Right atrium auricular region (tissue), 2 donors: ENCODE results near the gene DYNC1I1. TPM values are rescaled to one million over a fixed set of nuclear protein-coding genes. Genes with fewer than 3 reads are reported as not detected.

Source experiments
- DNase-seq: peaks from one replicate; pipeline ENCODE4 v3.0.0-alpha.2; 2019; ENCODE audit warnings: low spot score
- H3K27ac ChIP-seq, 2 donors: fragments of 200-600 bp; sonication (generic); 1 replicate in 1 of 2; 2 replicates in 1 of 2; pipeline ENCODE4 v1.5.1; 2016 to 2019
- H3K27me3 ChIP-seq, 2 donors: fragments of 200-600 bp; sonication (generic); one replicate each; pipeline versions ENCODE4 v1.5.1 to v1.6.0; 2017 to 2019
- H3K36me3 ChIP-seq: fragments of 200-600 bp; sonication (generic); one replicate; pipeline ENCODE4 v1.5.1; 2016
- H3K4me1 ChIP-seq, 2 donors: fragments of 200-600 bp; sonication (generic); one replicate each; pipeline versions ENCODE4 v1.5.1 to v1.6.0; 2017 to 2019
- H3K4me3 ChIP-seq, 2 donors: fragments of 200-600 bp; sonication (generic); 1 replicate in 1 of 2; 2 replicates in 1 of 2; pipeline ENCODE4 v1.5.1; 2017 to 2019; ENCODE audit warnings: mild to moderate bottlenecking in 1 of 2, moderate library complexity in 1 of 2
- H3K9me3 ChIP-seq, 2 donors: fragments of 200-600 bp; sonication (generic); one replicate each; pipeline ENCODE4 v1.5.1; 2019
- CTCF ChIP-seq, 2 donors: fragments of 200-600 bp; sonication (generic); IDR thresholded peaks; one replicate each; pipeline ENCODE4 v1.5.1; 2019; ENCODE audit warnings: antibody characterized with exemption in 2 of 2
- total RNA-seq, 2 donors: library from RNA; depleted of rRNA; stranded (reverse); fragments of >200 nt; gene quantifications; one replicate each; pipeline ENCODE4 v1.1.0, GENCODE V29; 2016

The DYNC1I1 gene
- total RNA-seq, 2 donors from 2014 or later: 14.1 to 41.3 TPM

GRCh38 chr7:96026010-96026409 lies 253.7 kb downstream of the DYNC1I1 start:
- no peaks in the 10 kb centered on the region for H3K9me3 ChIP-seq
- no peaks in the 10 kb centered on the region for H3K4me1 ChIP-seq
- no peak for TF ChIP-seq CTCF (IDR thresholded peaks at IDR 0.05)
- no peaks in the 10 kb centered on the region for H3K27me3 ChIP-seq
- H3K27ac ChIP-seq: no peak overlapping the region
- peaks cover 7% of the 10 kb centered on the region for H3K36me3 ChIP-seq
- H3K4me3 ChIP-seq: no peak overlapping the region
- no peak for DNase-seq

- DNase-seq: no peak
- Histone ChIP-seq H3K9me3 (no peaks in the 10 kb centered on the region), H3K27ac (no peak overlapping the region), H3K36me3 (peaks cover 7% of the 10 kb centered on the region), H3K4me1 (no peaks in the 10 kb centered on the region), H3K4me3 (no peak overlapping the region), H3K27me3 (no peaks in the 10 kb centered on the region)
- no peak for TF ChIP-seq CTCF (IDR thresholded peaks at IDR 0.05)
Observed at GRCh38 chr7:96026611-96027010, 254.3 kb downstream of the DYNC1I1 start.

GRCh38 chr7:96028729-96029128 lies 256.4 kb downstream of the DYNC1I1 start:
- H3K9me3 ChIP-seq: no peaks in the 10 kb centered on the region
- no peak for TF ChIP-seq CTCF (IDR thresholded peaks at IDR 0.05)
- H3K4me3 ChIP-seq: no peak overlapping the region
- no peaks in the 10 kb centered on the region for H3K27me3 ChIP-seq
- no peaks in the 10 kb centered on the region for H3K4me1 ChIP-seq
- DNase-seq: no peak
- H3K36me3 ChIP-seq: peaks cover 7% of the 10 kb centered on the region
- H3K27ac ChIP-seq: no peak overlapping the region

GRCh38 chr7:96033009-96033598 lies 260.8 kb downstream of the DYNC1I1 start:
- H3K4me3 ChIP-seq: no peak overlapping the region
- no peak for DNase-seq
- H3K36me3 ChIP-seq: peaks cover 5% of the 10 kb centered on the region
- TF ChIP-seq CTCF (IDR thresholded peaks at IDR 0.05): no peak
- H3K27ac ChIP-seq: no peak overlapping the region
- H3K27me3 ChIP-seq: no peaks in the 10 kb centered on the region
- no peaks in the 10 kb centered on the region for H3K9me3 ChIP-seq
- no peaks in the 10 kb centered on the region for H3K4me1 ChIP-seq

- H3K27ac ChIP-seq: no peak overlapping the region
- no peaks in the 10 kb centered on the region for H3K9me3 ChIP-seq
- H3K4me3 ChIP-seq: no peak overlapping the region
- TF ChIP-seq CTCF (IDR thresholded peaks at IDR 0.05): no peak
- H3K36me3 ChIP-seq: no peaks in the 10 kb centered on the region
- H3K4me1 ChIP-seq: no peaks in the 10 kb centered on the region
- no peaks in the 10 kb centered on the region for H3K27me3 ChIP-seq
- no peak for DNase-seq
Observed at GRCh38 chr7:96034940-96035727, 262.8 kb downstream of the DYNC1I1 start.
